SK-N-SH (cell line): ENCODE measurements around the gene IRAK1BP1.

Experiments used
- CTCF ChIP-seq: fragments of 200-600 bp; sonication (generic); IDR thresholded peaks from 2 replicates; pipeline ENCODE4 v1.6.1; 2017; ENCODE audit warnings: antibody characterized with exemption, mild to moderate bottlenecking, moderate library complexity
- EP300 ChIP-seq, 2 experiments: IDR thresholded peaks; 2 replicates each; pipeline versions ENCODE4 v1.4.0 to v1.6.1; 2012; ENCODE audit warnings: borderline replicate concordance in 1 of 2, low read depth in 1 of 2, low read length in 1 of 2
- GABPA ChIP-seq: IDR thresholded peaks from 2 replicates; pipeline ENCODE4 v1.4.0; 2012; ENCODE audit warnings: low read depth, mild to moderate bottlenecking
- JUND ChIP-seq: IDR thresholded peaks from 2 replicates; pipeline ENCODE4 v1.4.0; 2012
- POLR2AphosphoS5 ChIP-seq: IDR thresholded peaks from 2 replicates; pipeline ENCODE4 v1.6.1; 2012; ENCODE audit warnings: low read depth, low read length
- RAD21 ChIP-seq: IDR thresholded peaks from 2 replicates; pipeline ENCODE4 v1.6.1; 2012; ENCODE audit warnings: mild to moderate bottlenecking, low read length
- TAF1 ChIP-seq: IDR thresholded peaks from 2 replicates; pipeline ENCODE4 v1.6.1; 2012; ENCODE audit warnings: low read depth, mild to moderate bottlenecking, low read length, moderate library complexity, borderline replicate concordance

- TF ChIP-seq POLR2AphosphoS5 (no peak), CTCF (no peak), EP300 (IDR thresholded peaks at IDR 0.05; ENCODE audit: borderline replicate concordance in 1 of 2, low read depth in 1 of 2, low read length in 1 of 2) (no peak), GABPA (no peak), JUND (no peak), RAD21 (no peak), TAF1 (no peak)
Observed at GRCh38 chr6:78910010-78910409, 42.7 kb downstream of the IRAK1BP1 start.
